Measurements from ENCODE around the gene KRT12. TPM values are rescaled to one million over a fixed set of nuclear protein-coding genes. Genes with fewer than 3 reads are reported as not detected.

Gene KRT12
- total RNA-seq, 3 donors from 2014 or later (not counting 1 experiment from before 2014, with no cell fraction given), result not detected

DNA sequence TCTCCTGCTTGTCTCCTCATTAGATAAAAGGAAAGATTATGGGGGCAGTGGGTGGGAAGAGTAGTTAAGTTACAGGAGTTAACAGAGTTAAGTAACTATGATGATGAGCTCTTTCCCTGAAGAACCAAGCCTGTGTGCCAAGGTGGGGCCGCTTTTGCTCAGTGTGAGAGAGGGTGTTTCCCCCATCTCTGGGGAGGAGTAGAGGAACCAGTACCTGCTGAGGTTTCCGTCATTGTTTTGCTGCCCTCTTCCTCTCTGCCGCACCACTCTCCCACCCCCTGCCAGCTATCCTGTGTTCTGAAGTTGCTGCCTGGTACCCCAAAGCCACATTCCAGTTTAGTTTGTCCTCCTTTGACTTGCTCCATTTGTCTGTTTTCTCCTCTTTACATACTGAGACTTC, 23.8 kb downstream of the KRT12 start:
- no peaks in the 10 kb centered on the region for H3K4me1 ChIP-seq (ENCODE audit: control insufficient read depth, insufficient read depth, low read length)
- no peak overlapping the region for H3K27ac ChIP-seq (ENCODE audit: low read length)
- 51% methylated on average over 3 of the region's 3 CpGs for WGBS (ENCODE audit: insufficient coverage)
- no peaks in the 10 kb centered on the region for H3K9me3 ChIP-seq (ENCODE audit: control insufficient read depth, insufficient read depth, low read length)
- Mint-ChIP-seq H3K4me3 (no peak overlapping the region), H3K36me3 (no peaks in the 10 kb centered on the region), H3K9me3 (no peaks in the 10 kb centered on the region), H3K27me3 (ENCODE audit: low read depth in 2 of 2) (peaks cover 31 to 71% of the 10 kb centered on the region in 2 donors), H3K4me1 (no peaks in the 10 kb centered on the region), H3K27ac (no peak overlapping the region)
- intact Hi-C loops (cut with micrococcal nuclease), result no loop called here
- TF ChIP-seq, protein P1, sequence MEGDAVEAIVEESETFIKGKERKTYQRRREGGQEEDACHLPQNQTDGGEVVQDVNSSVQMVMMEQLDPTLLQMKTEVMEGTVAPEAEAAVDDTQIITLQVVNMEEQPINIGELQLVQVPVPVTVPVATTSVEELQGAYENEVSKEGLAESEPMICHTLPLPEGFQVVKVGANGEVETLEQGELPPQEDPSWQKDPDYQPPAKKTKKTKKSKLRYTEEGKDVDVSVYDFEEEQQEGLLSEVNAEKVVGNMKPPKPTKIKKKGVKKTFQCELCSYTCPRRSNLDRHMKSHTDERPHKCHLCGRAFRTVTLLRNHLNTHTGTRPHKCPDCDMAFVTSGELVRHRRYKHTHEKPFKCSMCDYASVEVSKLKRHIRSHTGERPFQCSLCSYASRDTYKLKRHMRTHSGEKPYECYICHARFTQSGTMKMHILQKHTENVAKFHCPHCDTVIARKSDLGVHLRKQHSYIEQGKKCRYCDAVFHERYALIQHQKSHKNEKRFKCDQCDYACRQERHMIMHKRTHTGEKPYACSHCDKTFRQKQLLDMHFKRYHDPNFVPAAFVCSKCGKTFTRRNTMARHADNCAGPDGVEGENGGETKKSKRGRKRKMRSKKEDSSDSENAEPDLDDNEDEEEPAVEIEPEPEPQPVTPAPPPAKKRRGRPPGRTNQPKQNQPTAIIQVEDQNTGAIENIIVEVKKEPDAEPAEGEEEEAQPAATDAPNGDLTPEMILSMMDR (IDR thresholded peaks at IDR 0.05), result no peak
- DNase-seq (no peak), ATAC-seq (no peak)
- no peaks in the 10 kb centered on the region for H3K27me3 ChIP-seq (ENCODE audit: control insufficient read depth, insufficient read depth, low read length)
- no peak overlapping the region for H3K4me3 ChIP-seq (ENCODE audit: low read length)
- no peaks in the 10 kb centered on the region for H3K36me3 ChIP-seq (ENCODE audit: control insufficient read depth, insufficient read depth, low read length)

DNA sequence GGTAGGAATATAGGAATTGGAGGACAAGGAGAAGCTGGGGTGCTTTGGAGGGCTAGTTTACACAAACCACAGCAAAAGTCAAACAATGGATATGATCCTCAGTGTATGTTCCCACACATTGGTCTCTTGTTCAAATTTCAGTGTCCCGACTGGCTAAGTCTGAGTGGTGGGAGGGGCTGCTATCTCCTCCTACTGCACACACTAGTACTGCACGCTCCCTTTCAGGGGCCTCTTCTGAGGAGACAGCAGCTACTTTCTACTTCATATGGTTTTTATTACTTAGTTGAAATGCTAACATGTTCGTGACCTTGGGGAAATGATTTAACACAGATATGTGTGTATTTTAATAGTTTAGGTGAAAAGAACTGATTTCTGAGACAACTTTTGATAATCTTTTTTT, 25.8 kb downstream of the KRT12 start:
- TF ChIP-seq, protein P1 (IDR thresholded peaks at IDR 0.05), result no peak
- Mint-ChIP-seq H3K4me1 (no peaks in the 10 kb centered on the region), H3K9me3 (no peaks in the 10 kb centered on the region), H3K27me3 (ENCODE audit: low read depth in 2 of 2) (peaks cover 28 to 66% of the 10 kb centered on the region in 2 donors), H3K27ac (no peak overlapping the region), H3K4me3 (no peak overlapping the region), H3K36me3 (no peaks in the 10 kb centered on the region)
- no peaks in the 10 kb centered on the region for H3K9me3 ChIP-seq (ENCODE audit: control insufficient read depth, insufficient read depth, low read length)
- no peak overlapping the region for H3K27ac ChIP-seq (ENCODE audit: low read length)
- no peaks in the 10 kb centered on the region for H3K4me1 ChIP-seq (ENCODE audit: control insufficient read depth, insufficient read depth, low read length)
- no peak overlapping the region for H3K4me3 ChIP-seq (ENCODE audit: low read length)
- WGBS (ENCODE audit: insufficient coverage), result 100% methylated on average over 1 of the region's 3 CpGs
- ATAC-seq, result no peak
- DNase-seq, result no peak
- no peaks in the 10 kb centered on the region for H3K36me3 ChIP-seq (ENCODE audit: control insufficient read depth, insufficient read depth, low read length)
- intact Hi-C loops (cut with micrococcal nuclease), result no loop called here
- H3K27me3 ChIP-seq (ENCODE audit: control insufficient read depth, insufficient read depth, low read length), result no peaks in the 10 kb centered on the region

GRCh38 chr17:40839194-40839593, 27.8 kb downstream of the KRT12 start:
- Mint-ChIP-seq H3K4me1 (no peaks in the 10 kb centered on the region), H3K27ac (no peak overlapping the region), H3K9me3 (no peaks in the 10 kb centered on the region), H3K4me3 (no peak overlapping the region), H3K36me3 (no peaks in the 10 kb centered on the region), H3K27me3 (ENCODE audit: low read depth in 2 of 2) (peaks cover 11 to 46% of the 10 kb centered on the region in 2 donors)
- TF ChIP-seq, protein P1 (IDR thresholded peaks at IDR 0.05), result no peak
- DNase-seq (no peak), ATAC-seq (no peak)
- no peak overlapping the region for H3K27ac ChIP-seq (ENCODE audit: low read length)
- no peak overlapping the region for H3K4me3 ChIP-seq (ENCODE audit: low read length)
- no peaks in the 10 kb centered on the region for H3K4me1 ChIP-seq (ENCODE audit: control insufficient read depth, insufficient read depth, low read length)
- H3K9me3 ChIP-seq (ENCODE audit: control insufficient read depth, insufficient read depth, low read length), result no peaks in the 10 kb centered on the region
- no peaks in the 10 kb centered on the region for H3K36me3 ChIP-seq (ENCODE audit: control insufficient read depth, insufficient read depth, low read length)
- intact Hi-C loops (cut with micrococcal nuclease), result no loop called here
- H3K27me3 ChIP-seq (ENCODE audit: control insufficient read depth, insufficient read depth, low read length), result no peaks in the 10 kb centered on the region
- 89% methylated on average over 3 of the region's 3 CpGs for WGBS (ENCODE audit: insufficient coverage)

- TF ChIP-seq, protein P1 (IDR thresholded peaks at IDR 0.05), result no peak
- Histone ChIP-seq H3K27me3 (ENCODE audit: control insufficient read depth, insufficient read depth, low read length) (no peaks in the 10 kb centered on the region), H3K36me3 (ENCODE audit: control insufficient read depth, insufficient read depth, low read length) (no peaks in the 10 kb centered on the region), H3K9me3 (ENCODE audit: control insufficient read depth, insufficient read depth, low read length) (no peaks in the 10 kb centered on the region), H3K4me3 (ENCODE audit: low read length) (no peak overlapping the region), H3K27ac (ENCODE audit: low read length) (no peak overlapping the region), H3K4me1 (ENCODE audit: control insufficient read depth, insufficient read depth, low read length) (no peaks in the 10 kb centered on the region)
- Mint-ChIP-seq H3K9me3 (no peaks in the 10 kb centered on the region), H3K27me3 (ENCODE audit: low read depth in 2 of 2) (peaks cover 6 to 23% of the 10 kb centered on the region in 2 donors), H3K27ac (no peak overlapping the region), H3K4me1 (no peaks in the 10 kb centered on the region), H3K36me3 (no peaks in the 10 kb centered on the region), H3K4me3 (no peak overlapping the region)
- WGBS (ENCODE audit: insufficient coverage), result 98% methylated on average over 4 of the region's 4 CpGs
- ATAC-seq (no peak), DNase-seq (no peak)
- intact Hi-C loops (cut with micrococcal nuclease), result no loop called here
Observed at GRCh38 chr17:40836020-40836419, 31.0 kb downstream of the KRT12 start.

Data from natural killer cell (primary cell).